ENCODE results near the gene LIME1.

- no peak for TF ChIP-seq POLR2A (IDR thresholded peaks at IDR 0.05; ENCODE audit: borderline replicate concordance, extremely low read depth, insufficient read depth, insufficient read length)
- TF ChIP-seq, protein P1, sequence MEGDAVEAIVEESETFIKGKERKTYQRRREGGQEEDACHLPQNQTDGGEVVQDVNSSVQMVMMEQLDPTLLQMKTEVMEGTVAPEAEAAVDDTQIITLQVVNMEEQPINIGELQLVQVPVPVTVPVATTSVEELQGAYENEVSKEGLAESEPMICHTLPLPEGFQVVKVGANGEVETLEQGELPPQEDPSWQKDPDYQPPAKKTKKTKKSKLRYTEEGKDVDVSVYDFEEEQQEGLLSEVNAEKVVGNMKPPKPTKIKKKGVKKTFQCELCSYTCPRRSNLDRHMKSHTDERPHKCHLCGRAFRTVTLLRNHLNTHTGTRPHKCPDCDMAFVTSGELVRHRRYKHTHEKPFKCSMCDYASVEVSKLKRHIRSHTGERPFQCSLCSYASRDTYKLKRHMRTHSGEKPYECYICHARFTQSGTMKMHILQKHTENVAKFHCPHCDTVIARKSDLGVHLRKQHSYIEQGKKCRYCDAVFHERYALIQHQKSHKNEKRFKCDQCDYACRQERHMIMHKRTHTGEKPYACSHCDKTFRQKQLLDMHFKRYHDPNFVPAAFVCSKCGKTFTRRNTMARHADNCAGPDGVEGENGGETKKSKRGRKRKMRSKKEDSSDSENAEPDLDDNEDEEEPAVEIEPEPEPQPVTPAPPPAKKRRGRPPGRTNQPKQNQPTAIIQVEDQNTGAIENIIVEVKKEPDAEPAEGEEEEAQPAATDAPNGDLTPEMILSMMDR (IDR thresholded peaks at IDR 0.05 in 2 of 3, conservative IDR thresholded peaks at IDR 0.05 in 1 of 3; ENCODE audit: borderline replicate concordance in 1 of 3, insufficient read depth in 1 of 3, low read depth in 2 of 3, low read length in 2 of 3): no peak
Measured at GRCh38 chr20:63708301-63709148, 27.9 kb upstream of the LIME1 start.
